OCI-LY7 (cell line): Measurements from ENCODE around the gene ASB13.

Experiments
- EZH2phosphoT487 ChIP-seq: fragments of 200-600 bp; sonication (generic); IDR thresholded peaks from 2 replicates; pipeline ENCODE4 v1.6.1; 2018; ENCODE audit warnings: low read depth, borderline replicate concordance, mild to moderate bottlenecking, mixed run types, antibody characterized with exemption, low read length, moderate library complexity, mixed read lengths
- TF ChIP-seq, protein P1 (sequence below): fragments of 200-600 bp; sonication (generic); conservative IDR thresholded peaks from 2 replicates; pipeline ENCODE4 v1.5.1; 2014; ENCODE audit warnings: mild to moderate bottlenecking, antibody characterized with exemption, low read length, moderate library complexity, mixed read lengths

DNA sequence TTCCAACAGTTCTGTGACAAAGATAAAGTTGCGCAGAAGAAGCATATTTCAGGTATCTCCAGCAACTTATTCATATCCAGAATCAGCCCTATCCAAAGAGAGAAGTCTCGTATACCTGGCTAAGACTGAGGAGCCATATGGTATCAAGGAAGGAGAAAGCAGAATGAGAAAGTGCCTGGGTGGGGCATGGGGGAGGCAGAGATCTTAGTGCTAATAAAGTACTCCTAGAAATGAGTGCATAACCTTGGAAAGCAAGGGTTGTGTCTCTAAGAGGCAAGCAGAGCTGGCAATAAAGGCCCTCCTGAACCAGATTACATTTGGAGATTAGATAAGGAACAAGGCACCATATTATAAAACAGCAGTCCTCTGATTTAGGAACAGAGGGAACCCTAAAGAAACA, 30.9 kb upstream of the ASB13 start:
- TF ChIP-seq, protein P1, sequence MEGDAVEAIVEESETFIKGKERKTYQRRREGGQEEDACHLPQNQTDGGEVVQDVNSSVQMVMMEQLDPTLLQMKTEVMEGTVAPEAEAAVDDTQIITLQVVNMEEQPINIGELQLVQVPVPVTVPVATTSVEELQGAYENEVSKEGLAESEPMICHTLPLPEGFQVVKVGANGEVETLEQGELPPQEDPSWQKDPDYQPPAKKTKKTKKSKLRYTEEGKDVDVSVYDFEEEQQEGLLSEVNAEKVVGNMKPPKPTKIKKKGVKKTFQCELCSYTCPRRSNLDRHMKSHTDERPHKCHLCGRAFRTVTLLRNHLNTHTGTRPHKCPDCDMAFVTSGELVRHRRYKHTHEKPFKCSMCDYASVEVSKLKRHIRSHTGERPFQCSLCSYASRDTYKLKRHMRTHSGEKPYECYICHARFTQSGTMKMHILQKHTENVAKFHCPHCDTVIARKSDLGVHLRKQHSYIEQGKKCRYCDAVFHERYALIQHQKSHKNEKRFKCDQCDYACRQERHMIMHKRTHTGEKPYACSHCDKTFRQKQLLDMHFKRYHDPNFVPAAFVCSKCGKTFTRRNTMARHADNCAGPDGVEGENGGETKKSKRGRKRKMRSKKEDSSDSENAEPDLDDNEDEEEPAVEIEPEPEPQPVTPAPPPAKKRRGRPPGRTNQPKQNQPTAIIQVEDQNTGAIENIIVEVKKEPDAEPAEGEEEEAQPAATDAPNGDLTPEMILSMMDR = no peak
- no peak for TF ChIP-seq EZH2phosphoT487
